HG02938 (cell line): Measurements from ENCODE around the gene CC2D2B.
"Not testable (repeated sequence)": the region's sequence is repeated elsewhere in the genome, so short reads cannot be mapped to it uniquely, and the experiment has no call there.

Experiments
- ATAC-seq: cut with Tn5 transposase; IDR thresholded peaks from one replicate; pipeline ENCODE4 v1.9.1; 2021; ENCODE audit warnings: mild to moderate bottlenecking, moderate library complexity; ENCODE audit not compliant: unreplicated experiment

The CC2D2B gene

GRCh38 chr10:96014473-96015102, 106.8 kb downstream of the CC2D2B start:
- no peak for ATAC-seq

GRCh38 chr10:96017191-96017687, 109.5 kb downstream of the CC2D2B start:
- peak; percentile 71 for ATAC-seq

GRCh38 chr10:96021332-96021731, 113.6 kb downstream of the CC2D2B start:
- ATAC-seq: no peak

GRCh38 chr10:96022739-96023138, 115.0 kb downstream of the CC2D2B start:
- ATAC-seq: no peak

GRCh38 chr10:96023168-96023567, 115.4 kb downstream of the CC2D2B start:
- no peak for ATAC-seq

- no peak for ATAC-seq
Measured at GRCh38 chr10:96025566-96025965, 117.8 kb downstream of the CC2D2B start.

- no peak for ATAC-seq
Measured at GRCh38 chr10:96034625-96035024, 126.8 kb downstream of the CC2D2B start.

- no peak for ATAC-seq
Measured at GRCh38 chr10:96038476-96039387, 131.0 kb downstream of the CC2D2B start.

- ATAC-seq: no peak
Measured at GRCh38 chr10:96041146-96041545, 133.4 kb downstream of the CC2D2B start.

GRCh38 chr10:96043033-96043892, 135.5 kb downstream of the CC2D2B start, which contains the start of gene CCNJ:
Gene CCNJ, plus strand, starts transcription at chr10:96043583. Its CDS starts 811 bp downstream, at chr10:96044394.
- ATAC-seq: peak; percentile 79

GRCh38 chr10:96043893-96044715, 136.3 kb downstream of the CC2D2B start:
- ATAC-seq: peak; percentile 39

GRCh38 chr10:96044736-96045135, 137.0 kb downstream of the CC2D2B start:
- ATAC-seq: no peak

GRCh38 chr10:96046546-96046945, 138.8 kb downstream of the CC2D2B start:
- ATAC-seq: no peak

GRCh38 chr10:96047004-96047649, 139.4 kb downstream of the CC2D2B start:
- no peak for ATAC-seq

- ATAC-seq: not testable (repeated sequence)
Measured at GRCh38 chr10:96047925-96048324, 140.2 kb downstream of the CC2D2B start.

- ATAC-seq: no peak
Measured at GRCh38 chr10:96049340-96049739, 141.6 kb downstream of the CC2D2B start.

GRCh38 chr10:96053985-96054384, 146.2 kb downstream of the CC2D2B start:
- no peak for ATAC-seq

GRCh38 chr10:96056787-96057186, 149.0 kb downstream of the CC2D2B start:
- no peak for ATAC-seq

- no peak for ATAC-seq
Measured at GRCh38 chr10:96061232-96061631, 153.5 kb downstream of the CC2D2B start.

GRCh38 chr10:96072674-96073073, 164.9 kb downstream of the CC2D2B start:
- ATAC-seq: no peak
